HepG2 (cell line): Measurements from ENCODE around the gene ACP2. TPM values are rescaled to one million over a fixed set of nuclear protein-coding genes. Genes with fewer than 3 reads are reported as not detected.

Source experiments
- ATAC-seq: fragments of 200-7000 bp; cut with Tn5 transposase; 3 replicates; pipeline ENCODE4 v1.9.1; 2020; ENCODE audit warnings: mild to moderate bottlenecking, moderate library complexity
- BruUV-seq: library from RNA; stranded (reverse); fragments of 400-500 nt; replicated peaks from 2 replicates; lab custom pipeline; 2021; lab: Mats Ljungman, UMichigan
- CTCF ChIA-PET: fragments of 300-600 bp; formaldehyde crosslinking; extraction: SDS; loops from one replicate; lab custom pipeline; 2021; ENCODE audit warnings: low total read pairs, inconsistent platforms, low intra/inter-chr PET ratio; lab: Yijun Ruan, JAX
- POLR2A ChIA-PET: fragments of 350-600 bp; sonication (Branson Sonifier 250); formaldehyde crosslinking; loops from one replicate; lab custom pipeline; 2020; ENCODE audit warnings: antibody characterized with exemption, inconsistent platforms; lab: Yijun Ruan, JAX
- DNase-seq: peaks from one replicate; pipeline ENCODE4 v3.0.0-alpha.2; 2015; ENCODE audit warnings: low spot score
- FAIRE-seq: peaks from 3 replicates; lab custom pipeline; 2011; peaks lifted over from hg19 to GRCh38; lab: Jason Lieb, UNC
- H2AFZ ChIP-seq: one replicate; pipeline ENCODE4 v1.6.1; 2011; ENCODE audit warnings: low read length, inconsistent platforms
- H3K27ac ChIP-seq: fragments of 300-600 bp; 3 replicates; pipeline ENCODE4 v1.8.0; 2011; ENCODE audit warnings: mixed run types, mild to moderate bottlenecking, mixed read lengths, low read length, inconsistent platforms; ENCODE audit not compliant: insufficient read depth; ENCODE audit errors: extremely low read length
- H3K27me3 ChIP-seq, 2 experiments: fragments of 200-600 bp in 1 of 2; 2 replicates in 1 of 2; 3 replicates in 1 of 2; pipeline versions ENCODE4 v1.6.0 to v1.8.0; 2011; ENCODE audit warnings: low read length in 2 of 2, mild to moderate bottlenecking in 2 of 2, moderate library complexity in 2 of 2, inconsistent platforms in 1 of 2; ENCODE audit not compliant: insufficient read depth in 2 of 2, control insufficient read depth in 1 of 2
- H3K36me3 ChIP-seq, 2 experiments: fragments of 200-600 bp in 1 of 2; replicated peaks in 1 of 2; 2 replicates in 1 of 2; 3 replicates in 1 of 2; pipeline versions ENCODE4 v1.5.1 to v1.8.0; 2011; ENCODE audit warnings: low read length in 2 of 2, inconsistent platforms in 1 of 2; ENCODE audit not compliant: insufficient read depth in 2 of 2, control insufficient read depth in 1 of 2
- H3K4me1 ChIP-seq: 2 replicates; pipeline ENCODE4 v1.5.1; 2012; ENCODE audit warnings: low read length, inconsistent platforms; ENCODE audit not compliant: insufficient read depth
- H3K4me2 ChIP-seq: 2 replicates; pipeline ENCODE4 v1.6.0; 2011; ENCODE audit warnings: low read depth, low read length, inconsistent platforms
- H3K4me3 ChIP-seq, 3 experiments: fragments of 200-600 bp in 1 of 3; sonication (generic), shearing (Covaris generic) in 1 of 3; replicated peaks in 1 of 3; 2 replicates each; pipeline ENCODE4 v1.5.1; 2011 to 2016; ENCODE audit warnings: low read length in 3 of 3, inconsistent platforms in 2 of 3, low read depth in 2 of 3, mild to moderate bottlenecking in 2 of 3, control low read depth in 1 of 3, mixed read lengths in 1 of 3; ENCODE audit not compliant: insufficient read depth in 1 of 3
- H3K79me2 ChIP-seq: one replicate; pipeline ENCODE4 v1.6.1; 2011; ENCODE audit warnings: low read length, inconsistent platforms; ENCODE audit not compliant: insufficient read depth
- H3K9ac ChIP-seq: 2 replicates; pipeline ENCODE4 v1.6.0; 2011; ENCODE audit warnings: mild to moderate bottlenecking, low read depth, low read length, inconsistent platforms; ENCODE audit not compliant: insufficient read depth
- H3K9me3 ChIP-seq: 2 replicates; pipeline ENCODE4 v1.5.1; 2012; ENCODE audit warnings: mild to moderate bottlenecking, low read length
- H4K20me1 ChIP-seq: 2 replicates; pipeline ENCODE4 v1.6.0; 2011; ENCODE audit warnings: inconsistent platforms, mild to moderate bottlenecking, low read length, moderate library complexity; ENCODE audit not compliant: insufficient read depth
- ETV6 ChIP-seq: sonication (generic); formaldehyde crosslinking; conservative IDR thresholded peaks from 2 replicates; pipeline ENCODE4 v1.4.0; 2020; ENCODE audit warnings: missing genetic modification reagents
- LCORL ChIP-seq, 2 experiments: fragments of 450-650 bp in 1 of 2; sonication (generic) in 1 of 2; formaldehyde crosslinking in 1 of 2; IDR thresholded peaks; 2 replicates each; pipeline versions ENCODE4 v1.5.0 to v1.6.1; 2017 to 2020; ENCODE audit warnings: antibody characterized with exemption in 1 of 2, missing genetic modification reagents in 1 of 2
- MLXIP ChIP-seq: sonication (generic); formaldehyde crosslinking; IDR thresholded peaks from 2 replicates; pipeline ENCODE4 v1.9.0; 2021; ENCODE audit warnings: missing genetic modification reagents, borderline replicate concordance
- MXD1 ChIP-seq: sonication (generic); formaldehyde crosslinking; IDR thresholded peaks from 2 replicates; pipeline ENCODE4 v1.4.0; 2020; ENCODE audit warnings: mild to moderate bottlenecking, missing genetic modification reagents
- RXRB ChIP-seq: IDR thresholded peaks from 2 replicates; pipeline ENCODE4 v1.6.1; 2016; ENCODE audit warnings: borderline replicate concordance, missing genetic modification reagents, missing compliant biosample characterization
- SOX5 ChIP-seq: IDR thresholded peaks from 2 replicates; pipeline ENCODE4 v1.6.1; 2016; ENCODE audit warnings: borderline replicate concordance
- ZFP91 ChIP-seq: sonication (generic); formaldehyde crosslinking; IDR thresholded peaks from 2 replicates; pipeline ENCODE4 v1.9.0; 2022; ENCODE audit warnings: missing genetic modification reagents, mild to moderate bottlenecking, borderline replicate concordance
- ZNF34 ChIP-seq: sonication (generic); formaldehyde crosslinking; IDR thresholded peaks from 2 replicates; pipeline ENCODE4 v1.4.0; 2020; ENCODE audit warnings: mild to moderate bottlenecking, missing genetic modification reagents, borderline replicate concordance
- ZNF878 ChIP-seq: sonication (generic); formaldehyde crosslinking; IDR thresholded peaks from 2 replicates; pipeline ENCODE4 v1.8.1; 2023; ENCODE audit warnings: mild to moderate bottlenecking, missing genetic modification reagents, moderate library complexity
- WGBS: methylation state at CpG from one replicate; pipeline ENCODE4 v1.1.6; 2017; ENCODE audit warnings: low lambda C conversion rate; 5-methylcytosine and 5-hydroxymethylcytosine counted together
- in situ Hi-C: cut with HindIII; loops from 2 replicates; pipeline ENCODE4 v1.10.0; 2017; ENCODE audit warnings: low pct_unique_long_range_greater_than_20kb; ENCODE audit not compliant: extremely low pct_ligation_motif_present
- intact Hi-C: fragments of 100-400 bp; cut with micrococcal nuclease; formaldehyde crosslinking; loops from one replicate; pipeline ENCODE4 v1.10.0; 2022; ENCODE audit not compliant: unreplicated experiment
- polyA plus RNA-seq, 8 experiments: library from polyadenylated mRNA; depleted of rRNA in 3 of 8; stranded (reverse) in 7 of 8; unstranded in 1 of 8; fragments of >200 nt; fragmentation: Illumina TruSeq in 4 of 8; extraction: Trizol in 4 of 8; gene quantifications; 2 replicates each; pipeline versions ENCODE4 v1.2.1 to v1.2.3, GENCODE V29; 2011 to 2016; ENCODE audit warnings: low read depth in 4 of 8, missing spikeins in 1 of 8, mixed read lengths in 1 of 8; ENCODE audit not compliant: insufficient read depth in 1 of 8
- total RNA-seq, 5 experiments: library from RNA; depleted of rRNA; stranded (reverse); fragments of >200 nt; fragmentation: Illumina TruSeq; extraction: Trizol; gene quantifications; 2 replicates each; pipeline ENCODE4 v1.2.3, GENCODE V29; 2016; ENCODE audit warnings: low read depth in 1 of 5

ACP2 gene
- total and polyA plus RNA-seq, 2 of the 13 experiments (the other 11 are each of a cell fraction or from before 2014, with no cell fraction given): 17.7 to 20.2 TPM

GRCh38 chr11:47285969-47286770 is 37.6 kb upstream of the ACP2 start:
- H3K4me1 ChIP-seq: peaks cover 9% of the 10 kb centered on the region
- H3K9ac ChIP-seq: no peak overlapping the region
- no peak for ATAC-seq
- no peak overlapping the region for H3K4me3 ChIP-seq
- no peaks in the 10 kb centered on the region for H3K79me2 ChIP-seq
- DNase-seq: no peak
- no peaks in the 10 kb centered on the region for H4K20me1 ChIP-seq
- H3K27ac ChIP-seq: no peak overlapping the region
- POLR2A ChIA-PET: no interaction called here
- BruUV-seq: no TSS peak
- peaks cover 46 to 79% of the 10 kb centered on the region in 2 experiments for H3K36me3 ChIP-seq
- TF ChIP-seq ZNF34 (CRISPR knock-in tag): no peak
- no peak for TF ChIP-seq MXD1 (CRISPR knock-in tag)
- no peak for TF ChIP-seq ZFP91 (CRISPR knock-in tag)
- no peak for TF ChIP-seq ETV6 (CRISPR knock-in tag)
- FAIRE-seq: no peak
- WGBS: 98% methylated on average over 13 of the region's 13 CpGs
- no peaks in the 10 kb centered on the region for H3K27me3 ChIP-seq
- no peak overlapping the region for H2AFZ ChIP-seq
- intact Hi-C loops: no loop called here
- CTCF ChIA-PET: no interaction called here
- no peak overlapping the region for H3K4me2 ChIP-seq
- no peaks in the 10 kb centered on the region for H3K9me3 ChIP-seq
- in situ Hi-C loops: no loop called here

GRCh38 chr11:47284151-47284550 is 35.5 kb upstream of the ACP2 start:
- ChIA-PET POLR2A (no interaction called here), CTCF (no interaction called here)
- BruUV-seq: no TSS peak
- no peak for ATAC-seq
- no peaks in the 10 kb centered on the region for H4K20me1 ChIP-seq
- no peak overlapping the region for H2AFZ ChIP-seq
- H3K4me2 ChIP-seq: no peak overlapping the region
- in situ Hi-C loops: no loop called here
- no peak overlapping the region for H3K27ac ChIP-seq
- no peak for DNase-seq
- WGBS: over 99% methylated on average over 4 of the region's 4 CpGs
- H3K9me3 ChIP-seq: no peaks in the 10 kb centered on the region
- H3K4me3 ChIP-seq: no peak overlapping the region
- H3K27me3 ChIP-seq: no peaks in the 10 kb centered on the region
- H3K79me2 ChIP-seq: no peaks in the 10 kb centered on the region
- peaks cover 9% of the 10 kb centered on the region for H3K4me1 ChIP-seq
- intact Hi-C loops: no loop called here
- no peak for FAIRE-seq
- H3K9ac ChIP-seq: no peak overlapping the region
- peaks cover 43 to 71% of the 10 kb centered on the region in 2 experiments for H3K36me3 ChIP-seq
- TF ChIP-seq RXRB (CRISPR knock-in tag) (no peak), MLXIP (CRISPR knock-in tag) (no peak), ZNF878 (no peak), LCORL (IDR thresholded peaks at IDR 0.05) (no peak), LCORL (CRISPR knock-in tag; IDR thresholded peaks at IDR 0.05) (no peak), SOX5 (CRISPR knock-in tag) (no peak)
